ENCODE measurements around the gene YPEL3.

GRCh38 chr16:30144917-30145316 is 48.9 kb upstream of the YPEL3 start:
- TF ChIP-seq CTCF (IDR thresholded peaks at IDR 0.05) (no peak), POLR2A (IDR thresholded peaks at IDR 0.05) (no peak)

All from adrenal gland (tissue), 5 donors.